MM.1S (cell line): ENCODE results near the gene FHIT.

ENCODE experiments used
- DNase-seq: peaks from one replicate; pipeline ENCODE4 v3.0.0-alpha.2; 2015
- H2AFZ ChIP-seq: fragments of 300-600 bp; sonication (generic); 2 replicates; pipeline ENCODE4 v1.6.0; 2016; ENCODE audit warnings: antibody characterized with exemption, low read length
- H3F3A ChIP-seq: fragments of 300-600 bp; sonication (generic); 2 replicates; pipeline ENCODE4 v1.6.1; 2016; ENCODE audit warnings: mild to moderate bottlenecking, antibody characterized with exemption, low read length, moderate library complexity, mixed read lengths; ENCODE audit not compliant: insufficient read depth
- H3K27ac ChIP-seq: fragments of 300-600 bp; sonication (generic); 2 replicates; pipeline ENCODE4 v1.5.1; 2016; ENCODE audit warnings: mild to moderate bottlenecking, low read length
- H3K27me3 ChIP-seq: fragments of 300-600 bp; sonication (generic); replicated peaks from 2 replicates; pipeline ENCODE4 v1.6.0; 2016; ENCODE audit warnings: low read length; ENCODE audit not compliant: insufficient read depth
- H3K36me3 ChIP-seq: fragments of 300-600 bp; sonication (generic); replicated peaks from 2 replicates; pipeline ENCODE4 v1.6.1; 2016; ENCODE audit warnings: mild to moderate bottlenecking, low read length, mixed read lengths; ENCODE audit not compliant: insufficient read depth
- H3K4me1 ChIP-seq: fragments of 300-600 bp; sonication (generic); 2 replicates; pipeline ENCODE4 v1.6.1; 2016; ENCODE audit warnings: low read length, mixed read lengths
- H3K4me2 ChIP-seq: fragments of 300-600 bp; sonication (generic); 2 replicates; pipeline ENCODE4 v1.6.0; 2016; ENCODE audit warnings: low read depth, low read length
- H3K4me3 ChIP-seq: fragments of 300-600 bp; sonication (generic); 2 replicates; pipeline ENCODE4 v1.5.1; 2016; ENCODE audit warnings: low read length, mixed read lengths
- H3K79me2 ChIP-seq: fragments of 300-600 bp; sonication (generic); 2 replicates; pipeline ENCODE4 v1.6.1; 2016; ENCODE audit warnings: mixed run types, low read length, mixed read lengths
- H3K9ac ChIP-seq: fragments of 300-600 bp; sonication (generic); 2 replicates; pipeline ENCODE4 v1.6.1; 2016; ENCODE audit warnings: low read length, mixed read lengths
- H3K9me2 ChIP-seq: fragments of 300-600 bp; sonication (generic); replicated peaks from 2 replicates; pipeline ENCODE4 v1.6.1; 2016; ENCODE audit warnings: mild to moderate bottlenecking, low read length, mixed read lengths; ENCODE audit not compliant: insufficient read depth
- H3K9me3 ChIP-seq: fragments of 300-600 bp; sonication (generic); replicated peaks from 2 replicates; pipeline ENCODE4 v1.6.1; 2016; ENCODE audit warnings: mild to moderate bottlenecking, low read length, mixed read lengths; ENCODE audit not compliant: insufficient read depth
- H4K20me1 ChIP-seq: fragments of 300-600 bp; sonication (generic); 2 replicates; pipeline ENCODE4 v1.6.1; 2016; ENCODE audit warnings: mild to moderate bottlenecking, low read length, moderate library complexity, mixed read lengths; ENCODE audit not compliant: insufficient read depth
- EZH2 ChIP-seq: fragments of 300-600 bp; sonication (generic); optimal IDR thresholded peaks from 2 replicates; pipeline ENCODE3; 2017; ENCODE audit warnings: low read depth, mild to moderate bottlenecking, antibody characterized with exemption, low read length, mixed read lengths
- EZH2phosphoT487 ChIP-seq: fragments of 300-600 bp; sonication (generic); IDR thresholded peaks from 2 replicates; pipeline ENCODE4 v1.6.1; 2018; ENCODE audit warnings: antibody characterized with exemption, low read length
- TF ChIP-seq, protein P1 (sequence below): fragments of 300-600 bp; sonication (generic); IDR thresholded peaks from 2 replicates; pipeline ENCODE4 v1.5.1; 2016; ENCODE audit warnings: antibody characterized with exemption, low read length, mixed read lengths

FHIT gene

DNA sequence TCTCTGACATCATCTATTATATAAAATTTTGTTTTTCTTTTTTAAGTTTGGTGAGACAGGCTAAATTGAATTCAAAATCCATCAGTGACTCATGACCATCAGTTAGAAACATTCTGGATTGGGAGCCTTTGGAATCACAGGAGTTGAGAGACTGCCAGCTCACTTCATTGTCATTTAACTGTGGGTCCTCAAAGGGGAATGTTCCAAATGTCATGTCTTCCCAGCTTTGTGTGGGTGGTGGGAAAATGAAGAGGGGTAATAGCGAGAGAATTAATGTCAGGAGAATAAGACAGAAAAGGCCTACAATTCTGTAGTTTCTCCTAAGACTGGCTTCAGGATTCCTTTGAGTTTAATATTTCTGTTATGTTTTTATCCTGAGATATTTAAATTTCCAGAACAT, 1051.9 kb downstream of the FHIT start:
- Histone ChIP-seq H3K79me2 (no peaks in the 10 kb centered on the region), H3F3A (no peaks in the 10 kb centered on the region), H3K9me3 (no peaks in the 10 kb centered on the region), H4K20me1 (no peaks in the 10 kb centered on the region), H3K4me2 (no peak overlapping the region), H2AFZ (no peak overlapping the region), H3K9me2 (no peaks in the 10 kb centered on the region), H3K36me3 (no peaks in the 10 kb centered on the region), H3K27ac (no peak overlapping the region), H3K4me3 (no peak overlapping the region), H3K9ac (no peak overlapping the region), H3K27me3 (no peaks in the 10 kb centered on the region), H3K4me1 (no peaks in the 10 kb centered on the region)
- no peak for DNase-seq
- no peak for TF ChIP-seq EZH2phosphoT487
- TF ChIP-seq, protein P1, sequence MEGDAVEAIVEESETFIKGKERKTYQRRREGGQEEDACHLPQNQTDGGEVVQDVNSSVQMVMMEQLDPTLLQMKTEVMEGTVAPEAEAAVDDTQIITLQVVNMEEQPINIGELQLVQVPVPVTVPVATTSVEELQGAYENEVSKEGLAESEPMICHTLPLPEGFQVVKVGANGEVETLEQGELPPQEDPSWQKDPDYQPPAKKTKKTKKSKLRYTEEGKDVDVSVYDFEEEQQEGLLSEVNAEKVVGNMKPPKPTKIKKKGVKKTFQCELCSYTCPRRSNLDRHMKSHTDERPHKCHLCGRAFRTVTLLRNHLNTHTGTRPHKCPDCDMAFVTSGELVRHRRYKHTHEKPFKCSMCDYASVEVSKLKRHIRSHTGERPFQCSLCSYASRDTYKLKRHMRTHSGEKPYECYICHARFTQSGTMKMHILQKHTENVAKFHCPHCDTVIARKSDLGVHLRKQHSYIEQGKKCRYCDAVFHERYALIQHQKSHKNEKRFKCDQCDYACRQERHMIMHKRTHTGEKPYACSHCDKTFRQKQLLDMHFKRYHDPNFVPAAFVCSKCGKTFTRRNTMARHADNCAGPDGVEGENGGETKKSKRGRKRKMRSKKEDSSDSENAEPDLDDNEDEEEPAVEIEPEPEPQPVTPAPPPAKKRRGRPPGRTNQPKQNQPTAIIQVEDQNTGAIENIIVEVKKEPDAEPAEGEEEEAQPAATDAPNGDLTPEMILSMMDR, result no peak
- TF ChIP-seq EZH2, result no peak

DNA sequence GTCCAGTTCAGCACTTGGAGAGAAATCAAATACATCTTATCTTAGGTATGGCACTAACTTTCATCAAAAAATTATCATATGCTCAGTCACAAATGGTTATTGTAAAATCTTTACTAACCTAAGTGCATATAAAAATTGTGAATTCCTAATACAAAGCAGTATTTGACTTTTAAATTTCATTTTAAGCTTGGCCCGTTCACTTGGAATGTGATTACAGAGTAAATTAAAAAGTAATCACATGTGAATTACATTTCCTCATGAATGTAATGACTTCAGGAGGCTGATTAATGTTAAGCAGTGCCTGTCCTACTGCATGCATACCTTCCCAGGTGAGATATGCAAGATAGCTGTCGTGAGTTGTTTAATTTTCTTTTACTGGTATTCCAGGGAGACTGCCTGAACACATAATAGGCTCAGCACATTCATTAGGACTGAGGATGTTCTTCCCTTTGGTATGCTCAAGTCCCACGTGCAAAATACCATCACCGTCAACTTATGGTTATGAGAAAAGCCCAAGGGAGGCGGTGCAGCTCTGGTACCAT, 1053.0 kb downstream of the FHIT start:
- Histone ChIP-seq H3K4me2 (no peak overlapping the region), H3K9ac (no peak overlapping the region), H3K36me3 (no peaks in the 10 kb centered on the region), H3K9me2 (no peaks in the 10 kb centered on the region), H3K9me3 (no peaks in the 10 kb centered on the region), H3K27ac (no peak overlapping the region), H3K27me3 (no peaks in the 10 kb centered on the region), H2AFZ (no peak overlapping the region), H3K4me1 (no peaks in the 10 kb centered on the region), H3F3A (no peaks in the 10 kb centered on the region), H4K20me1 (no peaks in the 10 kb centered on the region), H3K79me2 (no peaks in the 10 kb centered on the region), H3K4me3 (no peak overlapping the region)
- no peak for DNase-seq
- TF ChIP-seq EZH2phosphoT487 (no peak), EZH2 (no peak)
- TF ChIP-seq, protein P1, result no peak

DNA sequence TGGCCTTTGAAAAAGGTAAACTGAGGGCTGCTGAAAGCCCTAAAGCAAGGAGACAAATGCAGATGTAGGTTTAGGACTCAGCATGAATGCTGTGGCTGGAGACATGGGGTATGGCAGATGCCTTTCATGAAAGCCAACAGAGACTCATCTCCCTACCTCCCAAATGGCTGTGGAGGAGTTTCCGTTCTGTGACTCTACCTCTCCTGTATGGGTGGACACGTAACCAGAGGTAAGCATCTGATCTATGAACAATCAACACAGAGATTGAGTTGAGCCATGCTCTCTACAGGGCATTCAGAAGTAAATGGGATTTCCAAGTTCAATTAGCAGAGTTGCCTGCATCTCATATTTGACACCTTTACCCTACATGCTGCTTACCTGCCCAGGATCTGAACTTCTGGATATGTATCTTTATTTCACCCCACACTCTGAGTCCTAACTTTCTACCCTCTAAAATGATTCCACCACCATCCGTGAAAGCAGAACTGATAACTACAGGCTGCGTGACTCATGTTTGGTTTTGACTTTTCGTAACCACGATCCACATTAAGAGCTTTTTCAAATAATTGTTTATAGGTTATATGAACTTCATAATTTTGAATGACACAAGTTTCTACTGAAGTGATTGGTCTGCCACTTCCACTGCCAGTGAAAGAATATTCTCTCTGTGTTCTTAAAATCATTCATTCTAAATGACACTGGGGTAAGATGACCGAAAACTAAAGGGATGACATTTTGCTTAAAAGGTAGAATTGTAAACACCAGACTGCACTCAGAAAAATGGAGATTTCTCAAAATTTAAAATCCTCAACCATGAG, 1058.7 kb downstream of the FHIT start:
- no peaks in the 10 kb centered on the region for H3K4me1 ChIP-seq
- H3K36me3 ChIP-seq, result no peaks in the 10 kb centered on the region
- DNase-seq, result no peak
- TF ChIP-seq EZH2 (no peak), EZH2phosphoT487 (no peak)
- TF ChIP-seq, protein P1, result no peak
- H3K79me2 ChIP-seq, result no peaks in the 10 kb centered on the region
- no peaks in the 10 kb centered on the region for H3F3A ChIP-seq
- H2AFZ ChIP-seq, result no peak overlapping the region
- H3K27me3 ChIP-seq, result no peaks in the 10 kb centered on the region
- H3K9ac ChIP-seq, result no peak overlapping the region
- no peaks in the 10 kb centered on the region for H4K20me1 ChIP-seq
- no peaks in the 10 kb centered on the region for H3K9me2 ChIP-seq
- no peaks in the 10 kb centered on the region for H3K9me3 ChIP-seq
- no peak overlapping the region for H3K4me2 ChIP-seq
- H3K4me3 ChIP-seq, result no peak overlapping the region
- no peak overlapping the region for H3K27ac ChIP-seq
